ENCODE data around the gene DHDH. TPM values are rescaled to one million over a fixed set of nuclear protein-coding genes. Genes with fewer than 3 reads are reported as not detected.
A peak's percentile ranks its signal among the peaks of the same experiment; 100 is the strongest.

Gene DHDH
- total and polyA plus RNA-seq, 2 of the 13 experiments (the other 11 are each of a cell fraction or from before 2014, with no cell fraction given): 0.13 to 0.91 TPM

- no peak for TF ChIP-seq CBX2 (IDR thresholded peaks at IDR 0.05; ENCODE audit: low read depth, low read length)
- no peak for TF ChIP-seq CBX2 (CRISPR knock-in tag; IDR thresholded peaks at IDR 0.05; ENCODE audit: low read depth)
- no peak for TF ChIP-seq IRF1 (CRISPR knock-in tag; IDR thresholded peaks at IDR 0.05; ENCODE audit: low read depth)
- no peak for TF ChIP-seq ZNF570 (CRISPR knock-in tag; IDR thresholded peaks at IDR 0.05; ENCODE audit: borderline replicate concordance)
- TF ChIP-seq ZNF616 (CRISPR knock-in tag; IDR thresholded peaks at IDR 0.05; ENCODE audit: low read depth): no peak
- 0 out of 2 replicates have a peak, but pooled peaks have one; percentile 37 for TF ChIP-seq TOE1 (CRISPR knock-in tag; IDR thresholded peaks at IDR 0.05)
- no peak for TF ChIP-seq ZBTB34 (CRISPR knock-in tag; IDR thresholded peaks at IDR 0.05)
- no peak for TF ChIP-seq CREBL2 (CRISPR knock-in tag; IDR thresholded peaks at IDR 0.05; ENCODE audit: borderline replicate concordance)
- no peak for TF ChIP-seq HNRNPUL1 (IDR thresholded peaks at IDR 0.05; ENCODE audit: low read depth, low read length)
- no peak for TF ChIP-seq GPBP1L1 (CRISPR knock-in tag; IDR thresholded peaks at IDR 0.05)
- no peak for TF ChIP-seq MIER2 (CRISPR knock-in tag; IDR thresholded peaks at IDR 0.05)
- TF ChIP-seq ZNF780A (CRISPR knock-in tag; IDR thresholded peaks at IDR 0.05): no peak
- no peak for TF ChIP-seq U2AF1 (optimal IDR thresholded peaks at IDR 0.05; ENCODE audit: low read depth, low read length)
- TF ChIP-seq ZNF737 (CRISPR knock-in tag; IDR thresholded peaks at IDR 0.05; ENCODE audit: borderline replicate concordance): no peak
- peak; percentile 11; the same call in 1 of the 2 replicates for TF ChIP-seq SIX4 (CRISPR knock-in tag; IDR thresholded peaks at IDR 0.05)
- no peak for TF ChIP-seq ATRX (CRISPR knock-in tag; IDR thresholded peaks at IDR 0.05; ENCODE audit: borderline replicate concordance)
- no peak for TF ChIP-seq ZBTB4 (CRISPR knock-in tag; IDR thresholded peaks at IDR 0.05; ENCODE audit: borderline replicate concordance)
- no peak for TF ChIP-seq ISL2 (CRISPR knock-in tag; IDR thresholded peaks at IDR 0.05)
- no peak for TF ChIP-seq ZNF317 (CRISPR knock-in tag; IDR thresholded peaks at IDR 0.05)
- no peak for TF ChIP-seq ZNF564 (CRISPR knock-in tag; IDR thresholded peaks at IDR 0.05)
Measured at GRCh38 chr19:48993175-48994034, 59.9 kb downstream of the DHDH start, which contains the start of the genes GYS1 and RUVBL2 (continued).
